Neuron (in vitro differentiated cells): ENCODE results near the gene NHLRC4.

Experiments
- H2AFZ ChIP-seq: one replicate; pipeline ENCODE4 v1.6.1; 2013; ENCODE audit warnings: low read depth, mild to moderate bottlenecking, inconsistent platforms, low read length, moderate library complexity
- H3K27me3 ChIP-seq: one replicate; pipeline ENCODE4 v1.6.1; 2013; ENCODE audit warnings: low read length; ENCODE audit not compliant: insufficient read depth
- H3K36me3 ChIP-seq: one replicate; pipeline ENCODE4 v1.6.1; 2013; ENCODE audit warnings: low read length; ENCODE audit not compliant: insufficient read depth
- H3K4me1 ChIP-seq: one replicate; pipeline ENCODE4 v1.6.1; 2013; ENCODE audit warnings: low read length; ENCODE audit not compliant: insufficient read depth
- H3K4me3 ChIP-seq: 2 replicates; pipeline ENCODE4 v1.5.1; 2013; ENCODE audit warnings: mild to moderate bottlenecking, low read length, moderate library complexity
- H3K9me3 ChIP-seq: one replicate; pipeline ENCODE4 v1.6.1; 2013; ENCODE audit warnings: low read length

NHLRC4 gene

GRCh38 chr16:606656-607307 lies 40.0 kb downstream of the NHLRC4 start:
- H3K27me3 ChIP-seq, result no peaks in the 10 kb centered on the region
- no peak overlapping the region for H3K4me3 ChIP-seq
- peaks cover 3% of the 10 kb centered on the region for H3K36me3 ChIP-seq
- no peaks in the 10 kb centered on the region for H3K4me1 ChIP-seq
- H2AFZ ChIP-seq, result no peak overlapping the region
- peaks cover 23% of the 10 kb centered on the region for H3K9me3 ChIP-seq

GRCh38 chr16:608019-608418 lies 41.2 kb downstream of the NHLRC4 start:
- Histone ChIP-seq H3K4me1 (no peaks in the 10 kb centered on the region), H3K36me3 (peaks cover 2% of the 10 kb centered on the region), H3K9me3 (peaks cover 23% of the 10 kb centered on the region), H3K27me3 (no peaks in the 10 kb centered on the region), H3K4me3 (no peak overlapping the region), H2AFZ (no peak overlapping the region)

GRCh38 chr16:609316-609715 lies 42.5 kb downstream of the NHLRC4 start:
- Histone ChIP-seq H3K4me3 (no peak overlapping the region), H3K27me3 (no peaks in the 10 kb centered on the region), H3K4me1 (no peaks in the 10 kb centered on the region), H2AFZ (no peak overlapping the region), H3K9me3 (peaks cover 28% of the 10 kb centered on the region), H3K36me3 (peaks cover 5% of the 10 kb centered on the region)

GRCh38 chr16:609984-610383 lies 43.2 kb downstream of the NHLRC4 start:
- Histone ChIP-seq H3K36me3 (peaks cover 5% of the 10 kb centered on the region), H3K27me3 (no peaks in the 10 kb centered on the region), H2AFZ (no peak overlapping the region), H3K4me1 (no peaks in the 10 kb centered on the region), H3K4me3 (no peak overlapping the region), H3K9me3 (peaks cover 31% of the 10 kb centered on the region)

GRCh38 chr16:610513-611381 lies 43.9 kb downstream of the NHLRC4 start:
- Histone ChIP-seq H3K4me1 (no peaks in the 10 kb centered on the region), H2AFZ (no peak overlapping the region), H3K36me3 (peaks cover 5% of the 10 kb centered on the region), H3K9me3 (peaks cover 24% of the 10 kb centered on the region), H3K27me3 (no peaks in the 10 kb centered on the region), H3K4me3 (no peak overlapping the region)

- Histone ChIP-seq H3K27me3 (no peaks in the 10 kb centered on the region), H3K9me3 (peaks cover 15% of the 10 kb centered on the region), H3K4me1 (no peaks in the 10 kb centered on the region), H3K36me3 (peaks cover 5% of the 10 kb centered on the region), H2AFZ (no peak overlapping the region), H3K4me3 (no peak overlapping the region)
These were observed 48.3 kb downstream of the NHLRC4 start for GRCh38 chr16:615122-615521.

- Histone ChIP-seq H3K9me3 (peaks cover 12% of the 10 kb centered on the region), H2AFZ (no peak overlapping the region), H3K4me3 (no peak overlapping the region), H3K4me1 (no peaks in the 10 kb centered on the region), H3K36me3 (peaks cover 5% of the 10 kb centered on the region), H3K27me3 (no peaks in the 10 kb centered on the region)
These were observed 50.2 kb downstream of the NHLRC4 start for GRCh38 chr16:616733-617586.

GRCh38 chr16:617855-618254 lies 51.0 kb downstream of the NHLRC4 start:
- H3K4me1 ChIP-seq, result no peaks in the 10 kb centered on the region
- peaks cover 12% of the 10 kb centered on the region for H3K9me3 ChIP-seq
- no peaks in the 10 kb centered on the region for H3K27me3 ChIP-seq
- H2AFZ ChIP-seq, result no peak overlapping the region
- no peak overlapping the region for H3K4me3 ChIP-seq
- peaks cover 5% of the 10 kb centered on the region for H3K36me3 ChIP-seq
